Activated CD8-positive, alpha-beta T cell treated with anti-CD3 and anti-CD28 coated beads, Interleukin-2, amount 10 ng/mL, durations not matched to agents 7 days and 5 days (primary cell): ENCODE data around the gene TAAR6. TPM values are rescaled to one million over a fixed set of nuclear protein-coding genes. Genes with fewer than 3 reads are reported as not detected.
"Not testable (repeated sequence)": the region's sequence is repeated elsewhere in the genome, so short reads cannot be mapped to it uniquely, and the experiment has no call there.

Source experiments
- ATAC-seq: fragments of 150-1000 bp; cut with Tn5 transposase; one replicate; pipeline ENCODE4 v1.10.0; 2021; ENCODE audit warnings: moderate library complexity
- CTCF ChIA-PET: fragments of 350-600 bp; sonication (Branson Sonifier 250); formaldehyde crosslinking; loops from one replicate; lab custom pipeline; 2021; ENCODE audit warnings: antibody characterized with exemption; lab: Charles Lee
- POLR2A ChIA-PET: fragments of 350-600 bp; sonication (Branson Sonifier 250); formaldehyde crosslinking; loops from one replicate; lab custom pipeline; 2021; ENCODE audit warnings: antibody characterized with exemption; lab: Charles Lee
- DNase-seq: peaks from one replicate; pipeline ENCODE4 v3.0.0-alpha.2; 2020
- H3K27ac Mint-ChIP-seq: one replicate; pipeline ENCODE4 v1.8.0; 2021; ENCODE audit warnings: mild to moderate bottlenecking, mixed read lengths
- H3K27me3 Mint-ChIP-seq: one replicate; pipeline ENCODE4 v1.8.0; 2021; ENCODE audit warnings: low read depth, mixed read lengths
- H3K36me3 Mint-ChIP-seq: one replicate; pipeline ENCODE4 v1.8.0; 2021; ENCODE audit warnings: low read depth, mixed read lengths
- H3K4me1 Mint-ChIP-seq: one replicate; pipeline ENCODE4 v1.8.0; 2021; ENCODE audit warnings: low read depth, mixed read lengths
- H3K4me3 Mint-ChIP-seq: one replicate; pipeline ENCODE4 v1.8.0; 2021; ENCODE audit warnings: mild to moderate bottlenecking, mixed read lengths
- H3K9me3 Mint-ChIP-seq: one replicate; pipeline ENCODE4 v1.8.0; 2022; ENCODE audit warnings: mixed read lengths; ENCODE audit not compliant: insufficient read depth
- total RNA-seq, 2 experiments: library from RNA; stranded (reverse); gene quantifications; one replicate each; pipeline ENCODE4 v1.2.3, GENCODE V29; 2021

TAAR6 gene
- total RNA-seq, 2 experiments from 2014 or later: not detected

GRCh38 chr6:132548746-132549463 lies 21.2 kb upstream of the TAAR6 start:
- H3K4me1 Mint-ChIP-seq: no peaks in the 10 kb centered on the region
- H3K4me3 Mint-ChIP-seq: no peak overlapping the region
- H3K27me3 Mint-ChIP-seq: peaks cover 25% of the 10 kb centered on the region
- ATAC-seq (no peak), DNase-seq (no peak)
- CTCF ChIA-PET: no interaction called here
- no peaks in the 10 kb centered on the region for H3K36me3 Mint-ChIP-seq
- no peak overlapping the region for H3K27ac Mint-ChIP-seq
- POLR2A ChIA-PET: no interaction called here
- H3K9me3 Mint-ChIP-seq: no peaks in the 10 kb centered on the region

- CTCF ChIA-PET: interaction anchor here (1.1 kb wide), 1 partner anchor 9 kb away, joined by 3 read pairs; no protein-coding TSS in a partner anchor
- DNase-seq (no peak), ATAC-seq (no peak)
- no peak overlapping the region for H3K4me3 Mint-ChIP-seq
- no peaks in the 10 kb centered on the region for H3K36me3 Mint-ChIP-seq
- peaks cover 17% of the 10 kb centered on the region for H3K27me3 Mint-ChIP-seq
- H3K9me3 Mint-ChIP-seq: no peaks in the 10 kb centered on the region
- POLR2A ChIA-PET: no interaction called here
- no peaks in the 10 kb centered on the region for H3K4me1 Mint-ChIP-seq
- no peak overlapping the region for H3K27ac Mint-ChIP-seq
Observed at GRCh38 chr6:132551214-132551613, 18.9 kb upstream of the TAAR6 start.

DNA sequence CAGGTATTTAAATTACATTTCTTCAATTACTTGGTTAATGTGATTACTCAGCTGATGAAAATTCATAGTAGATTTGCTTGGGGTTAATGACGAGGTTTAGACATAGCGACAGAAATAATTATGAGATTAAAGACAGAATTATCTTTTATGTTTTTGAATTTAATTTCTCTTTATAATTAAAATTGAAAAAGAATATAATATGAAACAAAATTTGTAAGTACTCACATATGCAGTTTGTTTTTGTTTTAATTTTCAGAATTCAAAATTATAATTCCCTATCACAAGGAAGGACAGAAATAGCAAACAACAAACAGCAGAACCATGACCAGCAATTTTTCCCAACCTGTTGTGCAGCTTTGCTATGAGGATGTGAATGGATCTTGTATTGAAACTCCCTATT lies 17.8 kb upstream of the TAAR6 start, which contains the start of gene TAAR8:
TSS of gene TAAR8 (plus strand) at position 301 of the 400 bp plus-strand sequence. CDS start at position 322, 21 bp downstream.
- ChIA-PET CTCF (interaction anchor here (1.0 to 1.4 kb wide), 3 partner anchors 22 to 410 kb away, joined by 3 to 5 read pairs (median 3); no protein-coding TSS in a partner anchor), POLR2A (no interaction called here)
- no peaks in the 10 kb centered on the region for H3K36me3 Mint-ChIP-seq

GRCh38 chr6:132560087-132560486 lies 10.0 kb upstream of the TAAR6 start:
- H3K4me1 Mint-ChIP-seq, H3K9me3 Mint-ChIP-seq, H3K27ac Mint-ChIP-seq, DNase-seq, ATAC-seq, H3K36me3 Mint-ChIP-seq, H3K4me3 Mint-ChIP-seq, POLR2A ChIA-PET: not testable (repeated sequence)
- H3K27me3 Mint-ChIP-seq: peaks cover 16% of the 10 kb centered on the region
- CTCF ChIA-PET: interaction anchor here (1.0 to 1.5 kb wide), 2 partner anchors 9 to 30 kb away, joined by 3 read pairs; no protein-coding TSS in a partner anchor

More for the DNA sequence above, 17.8 kb upstream of the TAAR6 start, which contains the start of gene TAAR8:
- no peaks in the 10 kb centered on the region for H3K9me3 Mint-ChIP-seq
- ATAC-seq: no peak
- H3K27me3 Mint-ChIP-seq: peaks cover 23% of the 10 kb centered on the region
- no peak within 1 kb of the TSS for H3K4me3 Mint-ChIP-seq
- H3K27ac Mint-ChIP-seq: no peak within 1 kb of the TSS
- no peak for DNase-seq
- no peaks in the 10 kb centered on the region for H3K4me1 Mint-ChIP-seq

DNA sequence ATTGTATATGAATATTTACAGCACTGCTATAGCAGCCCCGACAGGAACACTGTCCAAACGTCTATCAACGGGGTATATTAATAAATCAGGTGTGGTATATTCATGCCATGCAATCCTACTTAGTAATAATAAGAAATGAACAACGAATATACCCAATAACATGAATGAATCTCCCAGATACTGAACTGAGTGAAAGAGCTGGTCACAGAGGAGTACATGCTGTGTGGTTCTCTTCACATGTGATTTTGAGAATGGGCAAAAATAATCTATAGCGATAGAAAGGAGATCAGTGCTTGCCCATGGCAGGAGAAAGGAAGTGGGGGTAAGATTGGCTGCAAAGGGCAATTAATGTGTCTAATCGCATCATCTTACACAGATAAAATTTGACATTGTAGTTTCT lies 3.7 kb upstream of the TAAR6 start:
- ATAC-seq (no peak), DNase-seq (no peak)
- no peak overlapping the region for H3K4me3 Mint-ChIP-seq
- no peaks in the 10 kb centered on the region for H3K9me3 Mint-ChIP-seq
- ChIA-PET CTCF (no interaction called here), POLR2A (no interaction called here)
- H3K27ac Mint-ChIP-seq: no peak overlapping the region
- H3K27me3 Mint-ChIP-seq: peaks cover 10% of the 10 kb centered on the region
- H3K36me3 Mint-ChIP-seq: no peaks in the 10 kb centered on the region
- H3K4me1 Mint-ChIP-seq: no peaks in the 10 kb centered on the region

DNA sequence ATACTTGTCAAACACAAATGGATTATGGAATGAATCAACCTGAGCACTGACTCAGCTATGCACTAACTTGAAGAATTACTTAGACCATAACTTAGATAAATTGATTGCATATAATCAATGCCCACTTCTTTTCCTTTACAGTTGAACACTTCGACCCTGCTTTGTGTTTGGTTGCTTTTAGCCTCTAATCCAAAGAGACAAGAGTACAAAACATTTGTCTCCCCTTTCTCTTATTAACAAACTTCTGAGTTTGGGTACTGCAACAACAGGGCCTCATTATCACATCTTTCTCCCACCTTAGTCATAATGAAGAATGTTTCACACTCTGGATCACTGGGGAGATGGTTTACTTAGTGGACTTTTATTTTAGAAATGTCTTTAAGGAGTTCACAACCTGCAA lies 2.6 kb upstream of the TAAR6 start:
- Mint-ChIP-seq H3K36me3 (no peaks in the 10 kb centered on the region), H3K4me1 (no peaks in the 10 kb centered on the region), H3K9me3 (no peaks in the 10 kb centered on the region), H3K27me3 (peaks cover 13% of the 10 kb centered on the region), H3K4me3 (no peak overlapping the region), H3K27ac (no peak overlapping the region)
- ATAC-seq (no peak), DNase-seq (no peak)
- CTCF ChIA-PET: no interaction called here
- POLR2A ChIA-PET: no interaction called here

- Mint-ChIP-seq H3K27me3 (peaks cover 11% of the 10 kb centered on the region), H3K36me3 (no peaks in the 10 kb centered on the region), H3K9me3 (no peaks in the 10 kb centered on the region), H3K27ac (no peak overlapping the region), H3K4me3 (no peak overlapping the region), H3K4me1 (no peaks in the 10 kb centered on the region)
- ChIA-PET CTCF (no interaction called here), POLR2A (interaction anchor here (0.6 kb wide), 1 partner anchor 194 kb away, joined by 4 read pairs; no protein-coding TSS in a partner anchor)
- ATAC-seq (no peak), DNase-seq (no peak)
Observed at GRCh38 chr6:132568611-132569010, 1.5 kb upstream of the TAAR6 start.

GRCh38 chr6:132569170-132569569 lies 952 bp upstream of the TAAR6 start:
- no peak overlapping the region for H3K4me3 Mint-ChIP-seq
- no peaks in the 10 kb centered on the region for H3K4me1 Mint-ChIP-seq
- ChIA-PET CTCF (no interaction called here), POLR2A (no interaction called here)
- ATAC-seq (no peak), DNase-seq (no peak)
- H3K9me3 Mint-ChIP-seq: no peaks in the 10 kb centered on the region
- H3K36me3 Mint-ChIP-seq: no peaks in the 10 kb centered on the region
- no peak overlapping the region for H3K27ac Mint-ChIP-seq
- H3K27me3 Mint-ChIP-seq: peaks cover 11% of the 10 kb centered on the region

- ATAC-seq: no peak
- Mint-ChIP-seq H3K9me3 (no peaks in the 10 kb centered on the region), H3K4me1 (no peaks in the 10 kb centered on the region), H3K27ac (no peak overlapping the region), H3K27me3 (peaks cover 12% of the 10 kb centered on the region), H3K4me3 (no peak overlapping the region), H3K36me3 (no peaks in the 10 kb centered on the region)
- no peak for DNase-seq
- ChIA-PET CTCF (no interaction called here), POLR2A (no interaction called here)
Observed at GRCh38 chr6:132571774-132572173, 1.7 kb downstream of the TAAR6 start.

DNA sequence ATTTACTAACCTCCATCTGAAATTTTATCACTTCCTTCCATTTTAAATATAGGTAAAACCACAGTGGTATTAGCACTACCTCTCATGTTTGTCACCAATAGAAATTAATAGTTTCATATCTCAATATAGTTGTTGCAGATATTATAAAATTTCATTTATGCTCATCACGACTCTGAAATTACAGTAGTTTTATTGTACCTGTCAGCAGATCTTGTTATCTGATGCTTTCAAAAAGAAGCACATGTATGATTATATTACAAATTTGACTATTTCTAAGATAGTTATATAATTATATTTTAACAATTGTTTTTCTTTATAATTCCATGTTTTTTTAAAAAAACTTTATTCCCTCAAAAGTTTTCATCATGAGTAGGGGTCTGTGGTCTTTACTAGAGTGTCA lies 14.6 kb downstream of the TAAR6 start:
- H3K4me3 Mint-ChIP-seq: no peak overlapping the region
- no peak overlapping the region for H3K27ac Mint-ChIP-seq
- peaks cover 8% of the 10 kb centered on the region for H3K27me3 Mint-ChIP-seq
- no peak for DNase-seq
- no peaks in the 10 kb centered on the region for H3K9me3 Mint-ChIP-seq
- no peaks in the 10 kb centered on the region for H3K36me3 Mint-ChIP-seq
- ChIA-PET POLR2A (no interaction called here), CTCF (no interaction called here)
- H3K4me1 Mint-ChIP-seq: no peaks in the 10 kb centered on the region
- no peak for ATAC-seq

- ATAC-seq (no peak), DNase-seq (no peak)
- ChIA-PET CTCF (no interaction called here), POLR2A (no interaction called here)
- Mint-ChIP-seq H3K4me3 (no peak overlapping the region), H3K27me3 (peaks cover 10% of the 10 kb centered on the region), H3K9me3 (no peaks in the 10 kb centered on the region), H3K36me3 (no peaks in the 10 kb centered on the region), H3K27ac (no peak overlapping the region), H3K4me1 (no peaks in the 10 kb centered on the region)
Observed at GRCh38 chr6:132587424-132587823, 17.3 kb downstream of the TAAR6 start.

DNA sequence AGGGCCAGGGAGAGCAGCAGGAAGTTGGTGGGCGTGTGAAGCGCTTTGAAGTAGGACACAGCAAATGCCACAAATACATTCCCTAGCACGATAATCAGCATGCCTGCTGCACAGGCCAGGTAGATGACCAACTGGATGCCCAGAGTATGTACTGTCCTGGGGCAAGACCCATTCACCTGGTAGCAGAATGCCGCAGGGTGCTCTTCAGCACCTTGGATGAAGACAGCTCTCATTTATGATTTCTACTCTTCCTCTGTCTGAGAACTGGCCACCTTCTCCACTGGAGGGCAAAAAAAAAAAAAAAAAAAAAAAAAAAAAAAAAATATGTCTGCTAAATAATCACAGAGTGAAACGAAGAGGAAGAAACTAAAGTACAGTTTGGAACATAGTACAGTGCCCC lies 19.3 kb downstream of the TAAR6 start, which contains the start of gene TAAR5:
TSS of gene TAAR5 (minus strand) at position 288 of the 400 bp plus-strand sequence. CDS start at position 233, 55 bp downstream.
- no peak for ATAC-seq
- DNase-seq: no peak
- H3K4me1 Mint-ChIP-seq: no peaks in the 10 kb centered on the region
- ChIA-PET CTCF (no interaction called here), POLR2A (no interaction called here)
- no peak within 1 kb of the TSS for H3K27ac Mint-ChIP-seq
- no peak within 1 kb of the TSS for H3K4me3 Mint-ChIP-seq
- no peaks in the 10 kb centered on the region for H3K9me3 Mint-ChIP-seq
- peaks cover 9% of the 10 kb centered on the region for H3K27me3 Mint-ChIP-seq
- H3K36me3 Mint-ChIP-seq: no peaks in the 10 kb centered on the region
